Keratinocyte (primary cell): ENCODE results near the gene ABCB9. TPM values are rescaled to one million over a fixed set of nuclear protein-coding genes. Genes with fewer than 3 reads are reported as not detected.

Experiments used
- DNase-seq: peaks from one replicate; pipeline ENCODE4 v3.0.0-alpha.2; 2011; ENCODE audit warnings: low read depth, missing footprints, low spot score
- FAIRE-seq: peaks from 2 replicates; lab custom pipeline; 2011; peaks lifted over from hg19 to GRCh38; lab: Jason Lieb, UNC
- H2AFZ ChIP-seq: 2 replicates; pipeline ENCODE4 v1.6.0; 2012; ENCODE audit warnings: low read length, control low read depth, inconsistent platforms; ENCODE audit not compliant: control insufficient read depth
- H3K27ac ChIP-seq: 2 replicates; pipeline ENCODE4 v1.5.1; 2011; ENCODE audit warnings: low read length; ENCODE audit not compliant: control insufficient read depth, insufficient read depth
- H3K27me3 ChIP-seq: 3 replicates; pipeline ENCODE4 v1.6.0; 2011; ENCODE audit warnings: low read length; ENCODE audit not compliant: control insufficient read depth, insufficient read depth; ENCODE audit errors: extremely low read depth
- H3K36me3 ChIP-seq, 2 experiments: 2 replicates in 1 of 2; 3 replicates in 1 of 2; pipeline ENCODE4 v1.5.1; 2011; ENCODE audit warnings: low read length in 2 of 2, mild to moderate bottlenecking in 1 of 2; ENCODE audit not compliant: control insufficient read depth in 2 of 2, insufficient read depth in 2 of 2; ENCODE audit errors: extremely low read depth in 1 of 2
- H3K4me1 ChIP-seq: 3 replicates; pipeline ENCODE4 v1.5.1; 2011; ENCODE audit warnings: low read length; ENCODE audit not compliant: control insufficient read depth, insufficient read depth; ENCODE audit errors: extremely low read depth
- H3K4me2 ChIP-seq: 3 replicates; pipeline ENCODE4 v1.6.0; 2011; ENCODE audit warnings: low read depth, low read length; ENCODE audit not compliant: control insufficient read depth, insufficient read depth; ENCODE audit errors: extremely low read depth
- H3K4me3 ChIP-seq, 3 experiments: fragments of 200-600 bp in 1 of 3; sonication (generic) in 1 of 3; 2 replicates in 2 of 3; 3 replicates in 1 of 3; pipeline ENCODE4 v1.5.1; 2011 to 2016; ENCODE audit warnings: low read length in 3 of 3, mild to moderate bottlenecking in 3 of 3, control low read depth in 2 of 3, inconsistent platforms in 1 of 3, low read depth in 1 of 3, mixed read lengths in 1 of 3, mixed run types in 1 of 3, moderate library complexity in 1 of 3; ENCODE audit not compliant: control insufficient read depth in 2 of 3, insufficient read depth in 2 of 3; ENCODE audit errors: extremely low read depth in 1 of 3
- H3K79me2 ChIP-seq: 2 replicates; pipeline ENCODE4 v1.6.0; 2012; ENCODE audit warnings: low read length; ENCODE audit not compliant: control insufficient read depth, insufficient read depth
- H3K9ac ChIP-seq: 3 replicates; pipeline ENCODE4 v1.6.0; 2011; ENCODE audit warnings: low read length; ENCODE audit not compliant: control insufficient read depth, insufficient read depth; ENCODE audit errors: extremely low read depth
- H3K9me1 ChIP-seq: 3 replicates; pipeline ENCODE4 v1.6.0; 2011; ENCODE audit warnings: low read length; ENCODE audit not compliant: control insufficient read depth, insufficient read depth; ENCODE audit errors: extremely low read depth
- H3K9me3 ChIP-seq: 2 replicates; pipeline ENCODE4 v1.5.1; 2012; ENCODE audit warnings: low read depth, low read length; ENCODE audit not compliant: control insufficient read depth
- H4K20me1 ChIP-seq: 3 replicates; pipeline ENCODE4 v1.6.0; 2011; ENCODE audit warnings: low read length; ENCODE audit not compliant: control insufficient read depth, insufficient read depth; ENCODE audit errors: extremely low read depth
- CTCF ChIP-seq, 3 experiments: IDR thresholded peaks in 1 of 3; conservative IDR thresholded peaks in 1 of 3; optimal IDR thresholded peaks in 1 of 3; 2 replicates in 2 of 3; 3 replicates in 1 of 3; pipeline versions ENCODE3 to v1.5.1; 2011; ENCODE audit warnings: low read length in 3 of 3, mild to moderate bottlenecking in 3 of 3, moderate library complexity in 2 of 3, control low read depth in 1 of 3, inconsistent platforms in 1 of 3; ENCODE audit not compliant: insufficient read depth in 2 of 3; ENCODE audit errors: extremely low read depth in 1 of 3
- EZH2 ChIP-seq: IDR thresholded peaks from one replicate; pipeline ENCODE4 v1.6.1; 2012; ENCODE audit warnings: inconsistent platforms, mild to moderate bottlenecking, low read length, moderate library complexity
- dilution Hi-C: fragments of 300-500 bp; cut with MboI; formaldehyde crosslinking; loops from one replicate; pipeline ENCODE4 v1.7.0; 2020; ENCODE audit warnings: low sequenced_read_pairs; ENCODE audit not compliant: extremely low pct_ligation_motif_present
- polyA plus RNA-seq, 5 experiments: library from polyadenylated mRNA; depleted of rRNA in 3 of 5; stranded (reverse) in 3 of 5; stranded (forward) in 1 of 5; unstranded in 1 of 5; fragments of >200 nt; gene quantifications; 1 replicate in 1 of 5; 2 replicates in 3 of 5; 3 replicates in 1 of 5; pipeline versions ENCODE4 v1.2.1 to v1.2.3, GENCODE V29; 2011 to 2012; ENCODE audit warnings: missing spikeins in 2 of 5, low read depth in 1 of 5, low replicate concordance in 1 of 5

The ABCB9 gene
- polyA plus RNA-seq, 1 donor (not counting 4 experiments of a cell fraction or from before 2014, with no cell fraction given): 4.0 TPM

- Histone ChIP-seq H2AFZ (no peak overlapping the region), H3K4me3 (no peak overlapping the region), H3K4me1 (peaks cover 3% of the 10 kb centered on the region), H3K27ac (no peak overlapping the region), H3K9me3 (no peaks in the 10 kb centered on the region), H3K9ac (no peak overlapping the region), H3K9me1 (no peaks in the 10 kb centered on the region), H3K79me2 (no peaks in the 10 kb centered on the region), H3K27me3 (no peaks in the 10 kb centered on the region), H3K4me2 (no peak overlapping the region), H3K36me3 (peaks cover 0 to 1% of the 10 kb centered on the region in 2 experiments), H4K20me1 (no peaks in the 10 kb centered on the region)
- TF ChIP-seq CTCF (optimal IDR thresholded peaks at IDR 0.05 in 1 of 3, IDR thresholded peaks at IDR 0.05 in 1 of 3, conservative IDR thresholded peaks at IDR 0.05 in 1 of 3; ENCODE audit: extremely low read depth in 1 of 3, insufficient read depth in 2 of 3, low read length in 3 of 3): no peak
- no peak for TF ChIP-seq EZH2
- DNase-seq: no peak
- FAIRE-seq: no peak
- dilution Hi-C loops: no loop called here
Measured at GRCh38 chr12:122939125-122939524, 27.1 kb downstream of the ABCB9 start.

- no peaks in the 10 kb centered on the region for H4K20me1 ChIP-seq
- dilution Hi-C loops: no loop called here
- no peak overlapping the region for H3K9ac ChIP-seq
- H3K79me2 ChIP-seq: no peaks in the 10 kb centered on the region
- no peaks in the 10 kb centered on the region for H3K9me1 ChIP-seq
- no peak for TF ChIP-seq CTCF (optimal IDR thresholded peaks at IDR 0.05 in 1 of 3, IDR thresholded peaks at IDR 0.05 in 1 of 3, conservative IDR thresholded peaks at IDR 0.05 in 1 of 3; ENCODE audit: extremely low read depth in 1 of 3, insufficient read depth in 2 of 3, low read length in 3 of 3)
- TF ChIP-seq EZH2: no peak
- no peaks in the 10 kb centered on the region for H3K4me1 ChIP-seq
- no peaks in the 10 kb centered on the region for H3K27me3 ChIP-seq
- FAIRE-seq (no peak), DNase-seq (no peak)
- no peaks in the 10 kb centered on the region for H3K9me3 ChIP-seq
- H3K27ac ChIP-seq: no peak overlapping the region
- no peak overlapping the region for H3K4me2 ChIP-seq
- no peak overlapping the region for H3K4me3 ChIP-seq
- H2AFZ ChIP-seq: no peak overlapping the region
- H3K36me3 ChIP-seq: peaks cover 0 to 1% of the 10 kb centered on the region in 2 experiments
Measured at GRCh38 chr12:122937622-122938091, 28.6 kb downstream of the ABCB9 start.
